Nucleus accumbens (tissue), 56 donors: ENCODE measurements around the gene ZBTB38.

Experiments
- DNase-seq, 56 donors: peaks; one replicate each; lab custom pipeline; 2025; lab: John Stamatoyannopoulos, UW

The ZBTB38 gene

DNA sequence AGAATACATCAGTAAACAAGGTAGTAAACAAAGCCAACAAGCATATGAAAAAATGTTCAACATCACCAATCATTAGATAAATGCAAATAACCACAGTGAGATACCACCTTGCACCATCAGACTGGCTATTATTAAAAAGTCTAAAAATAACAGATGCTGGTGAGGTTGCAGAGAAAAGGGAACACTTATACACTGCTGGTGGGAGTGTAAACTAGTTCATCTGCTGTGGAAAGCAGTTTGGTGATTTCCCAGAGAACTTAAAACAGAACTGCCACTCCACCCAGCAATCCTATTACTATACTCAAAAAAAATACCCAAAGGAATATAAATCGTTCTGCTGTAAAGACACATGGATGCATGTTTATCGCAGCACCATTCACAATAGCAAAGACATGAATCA is 30.3 kb upstream of the ZBTB38 start:
- DNase-seq: no peak

DNA sequence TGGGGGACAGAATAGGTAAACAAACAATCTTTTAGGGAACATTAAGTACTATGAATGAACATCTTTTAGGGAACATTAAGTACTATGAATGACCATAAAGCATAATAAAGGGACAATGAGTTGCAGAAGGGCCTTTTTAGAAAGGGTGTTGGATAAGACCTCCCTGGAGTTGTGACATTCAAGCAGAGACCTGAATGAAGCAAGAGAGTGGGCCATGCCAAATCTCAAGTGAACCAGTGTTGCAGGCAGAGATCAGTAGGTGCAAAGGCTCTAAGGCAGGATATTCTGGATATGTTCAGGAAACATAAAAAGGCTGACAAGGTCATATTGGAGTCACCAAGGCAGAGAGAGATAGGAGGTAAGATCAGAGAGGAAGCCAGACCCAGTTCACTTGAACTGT is 29.4 kb upstream of the ZBTB38 start:
- DNase-seq: no peak

GRCh38 chr3:141341536-141341935 is 26.8 kb upstream of the ZBTB38 start:
- DNase-seq: no peak

GRCh38 chr3:141342386-141342785 is 25.9 kb upstream of the ZBTB38 start:
- DNase-seq: no peak

DNA sequence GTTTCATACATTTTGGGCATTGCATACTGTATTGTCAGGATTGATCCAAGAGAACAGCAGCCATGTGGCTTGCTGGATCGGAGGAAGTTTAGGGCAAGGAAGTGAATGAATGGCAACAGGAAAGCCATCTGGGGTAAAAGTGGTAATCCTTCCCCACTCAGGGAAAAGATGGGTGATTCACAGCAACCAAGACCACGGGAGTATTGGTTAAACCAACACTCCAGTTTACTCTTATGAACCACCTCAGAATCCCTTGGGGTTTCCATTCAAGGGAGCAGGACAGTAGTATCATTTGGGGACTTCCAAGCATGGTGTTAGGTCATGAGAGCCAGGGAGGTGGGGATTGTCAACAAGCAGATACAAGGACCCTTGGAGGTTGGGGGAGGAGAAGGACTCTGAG is 25.2 kb upstream of the ZBTB38 start:
- DNase-seq: no peak

DNA sequence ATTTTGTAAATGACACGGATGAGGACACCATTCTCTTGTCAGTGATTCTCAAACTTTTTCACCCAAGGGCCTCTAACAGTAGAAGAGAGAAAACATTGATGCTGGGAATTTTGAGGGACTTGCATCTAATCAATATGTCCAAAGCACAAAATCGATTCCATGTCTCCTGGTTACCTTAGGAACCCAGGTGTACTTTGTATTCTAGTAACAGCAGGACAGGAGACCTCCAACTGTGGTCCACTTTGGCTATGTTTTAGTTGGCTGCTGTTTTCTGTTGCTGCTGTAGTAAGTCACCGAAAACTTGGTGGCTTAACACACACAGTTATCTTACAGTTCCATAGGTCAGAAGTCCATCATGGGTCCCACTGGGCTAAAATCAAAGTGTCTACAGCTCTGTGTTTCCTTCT is 24.4 kb upstream of the ZBTB38 start:
- no peak for DNase-seq

- DNase-seq: no peak
These were observed 22.8 kb upstream of the ZBTB38 start for GRCh38 chr3:141345528-141345927.

- no peak for DNase-seq
These were observed 22.3 kb upstream of the ZBTB38 start for GRCh38 chr3:141346007-141346406.

DNA sequence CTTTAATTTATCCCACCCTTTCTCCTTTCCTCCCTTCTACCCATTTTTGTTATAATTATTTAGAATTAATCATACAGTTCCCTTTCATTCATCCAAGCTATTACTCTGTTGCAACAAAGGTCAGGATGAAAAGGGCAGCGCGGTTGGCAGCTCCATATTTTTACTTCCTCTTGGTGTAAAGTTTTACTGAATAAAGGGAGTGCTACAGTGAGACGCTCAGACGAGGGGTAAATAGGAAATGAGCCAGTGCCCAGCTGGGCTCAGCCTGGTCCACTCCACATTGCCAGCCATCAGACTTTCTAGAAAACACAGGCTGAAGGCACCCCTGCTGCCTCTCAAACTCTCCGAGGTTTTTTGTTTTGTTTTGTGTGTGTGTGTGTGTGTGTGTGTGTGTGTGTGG is 21.9 kb upstream of the ZBTB38 start:
- DNase-seq: no peak

GRCh38 chr3:141346839-141347238 is 21.5 kb upstream of the ZBTB38 start:
- peak in 3 of 56 donors; percentile 6 to 11 (median 9) for DNase-seq

GRCh38 chr3:141348837-141349236 is 19.5 kb upstream of the ZBTB38 start:
- DNase-seq: no peak

DNA sequence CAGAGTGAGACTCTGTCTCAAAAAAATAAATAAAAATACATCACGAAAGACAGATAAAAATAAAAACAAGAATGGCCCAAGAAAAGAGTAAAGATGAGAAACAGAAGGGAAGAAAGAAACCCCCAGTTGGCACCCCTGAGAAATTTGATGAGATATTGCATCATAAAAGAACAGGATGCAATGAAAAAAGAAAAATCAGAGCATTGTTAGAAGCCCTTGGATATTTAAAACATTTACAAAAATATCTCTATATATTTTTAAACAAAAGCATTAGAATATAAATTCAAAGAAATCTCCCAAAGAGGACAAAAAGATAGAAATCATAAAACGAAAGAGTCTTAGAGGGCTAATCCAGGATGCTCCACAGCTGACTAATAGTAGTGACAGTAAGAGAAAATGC is 18.6 kb upstream of the ZBTB38 start:
- no peak for DNase-seq

GRCh38 chr3:141350666-141351065 is 17.6 kb upstream of the ZBTB38 start:
- DNase-seq: no peak

DNA sequence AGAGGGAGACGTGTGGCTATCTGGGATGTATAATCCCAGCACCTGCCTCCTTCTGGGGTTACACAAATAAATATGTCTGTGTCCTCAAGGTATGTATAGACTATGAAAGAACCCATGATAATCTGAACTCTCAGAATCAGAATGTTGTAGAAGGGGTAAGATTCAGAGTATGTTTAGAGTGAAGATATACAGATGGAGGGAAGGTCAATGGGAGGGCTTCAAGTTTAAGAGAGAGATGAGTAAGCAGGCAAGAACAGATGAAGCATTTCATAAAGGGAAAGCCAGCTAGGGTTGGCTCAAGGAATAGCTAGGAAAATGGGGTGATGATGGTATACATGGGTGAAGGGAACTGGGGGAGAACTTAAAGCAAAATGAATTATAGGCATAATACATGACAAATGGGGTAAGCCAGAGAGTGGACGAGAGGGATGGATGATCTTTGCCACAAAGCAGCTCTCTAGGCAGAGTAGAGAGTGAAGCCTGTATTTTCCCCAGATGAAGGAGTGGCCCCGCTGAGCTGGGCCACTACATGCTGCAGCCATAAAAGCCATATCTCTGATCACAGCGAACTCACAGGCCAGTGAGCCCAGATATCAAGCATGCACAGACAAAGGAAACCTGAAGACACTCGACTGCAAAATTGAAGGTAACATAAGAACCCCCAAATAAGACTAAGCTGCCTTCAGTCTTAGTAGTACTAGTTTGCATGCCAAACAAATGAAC is 15.9 kb upstream of the ZBTB38 start:
- no peak for DNase-seq

- no peak for DNase-seq
These were observed 14.4 kb upstream of the ZBTB38 start for GRCh38 chr3:141353652-141354495.

DNA sequence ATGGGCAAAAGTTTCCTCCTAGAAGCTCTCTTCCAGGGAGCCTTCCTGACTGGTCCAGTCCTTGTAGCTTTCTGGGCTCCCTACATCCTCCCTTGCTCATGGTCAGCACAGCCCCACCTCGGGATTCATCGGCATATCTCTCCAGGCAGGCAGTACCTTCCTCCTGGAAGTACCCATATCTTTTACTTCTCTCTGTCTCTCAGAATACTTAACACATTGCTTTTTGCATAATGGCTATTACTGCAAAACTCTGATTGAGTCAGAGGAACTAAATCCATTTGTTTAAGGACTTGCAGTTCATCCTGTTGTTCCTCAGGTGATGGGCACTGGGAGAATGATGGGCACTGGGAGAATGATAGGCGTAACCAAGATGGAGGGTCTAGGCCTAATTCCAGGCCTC is 13.8 kb upstream of the ZBTB38 start:
- DNase-seq: no peak

DNA sequence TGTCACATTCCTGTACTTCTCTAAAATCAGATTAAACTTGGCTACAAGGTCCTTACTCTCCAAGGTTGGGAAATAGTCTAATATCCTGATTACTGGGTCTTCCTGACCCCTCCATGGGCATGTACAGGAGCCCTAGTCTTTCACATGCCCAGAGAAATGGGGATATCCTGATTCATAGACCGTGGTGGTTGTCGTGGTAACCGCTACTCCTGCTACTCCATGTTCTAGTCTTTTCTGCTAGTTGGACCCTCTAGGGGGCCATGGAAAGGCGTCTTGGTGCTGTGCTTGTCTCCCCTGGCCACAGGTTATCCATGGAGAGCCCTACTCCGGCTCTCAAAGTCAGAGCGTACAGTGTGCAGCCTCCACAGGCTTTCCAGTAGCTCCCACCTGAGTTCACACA is 13.1 kb upstream of the ZBTB38 start:
- DNase-seq: no peak

GRCh38 chr3:141356046-141356445 is 12.3 kb upstream of the ZBTB38 start:
- no peak for DNase-seq

DNA sequence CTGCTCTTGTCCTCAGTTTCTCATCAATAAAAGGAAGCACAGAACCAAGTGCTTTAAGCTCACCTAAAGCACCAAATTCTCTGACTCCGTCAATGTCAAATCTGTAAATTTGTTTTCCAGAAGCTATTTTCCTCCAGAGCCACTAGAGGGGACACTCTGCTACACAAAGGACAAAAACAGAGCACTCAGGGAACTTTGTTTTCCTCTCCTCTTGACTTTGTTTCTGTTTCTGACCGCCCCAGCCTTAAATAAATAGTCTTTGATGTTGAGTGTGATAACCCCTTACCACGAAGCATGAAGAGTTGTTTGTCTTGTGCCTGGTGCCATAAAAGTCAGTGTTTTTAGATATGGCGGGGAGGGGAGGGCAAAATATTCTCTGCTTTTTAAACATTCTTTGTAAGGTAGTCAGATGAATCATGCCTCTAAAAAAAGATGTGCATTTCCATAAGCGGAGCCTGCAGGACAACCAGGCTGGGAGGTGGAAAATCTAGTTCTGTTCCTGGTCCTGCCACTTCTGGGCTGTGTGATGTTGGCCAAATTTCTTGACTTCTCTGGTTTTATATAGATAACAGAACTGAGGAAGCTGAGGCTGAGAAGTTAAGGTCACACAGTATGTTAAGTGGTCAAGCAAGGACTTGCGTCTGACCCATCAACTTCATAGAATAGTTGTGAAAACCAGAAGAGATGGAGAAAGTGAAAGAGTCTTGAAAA is 7.3 kb upstream of the ZBTB38 start:
- peak in 1 of 56 donors; percentile 17 for DNase-seq

DNA sequence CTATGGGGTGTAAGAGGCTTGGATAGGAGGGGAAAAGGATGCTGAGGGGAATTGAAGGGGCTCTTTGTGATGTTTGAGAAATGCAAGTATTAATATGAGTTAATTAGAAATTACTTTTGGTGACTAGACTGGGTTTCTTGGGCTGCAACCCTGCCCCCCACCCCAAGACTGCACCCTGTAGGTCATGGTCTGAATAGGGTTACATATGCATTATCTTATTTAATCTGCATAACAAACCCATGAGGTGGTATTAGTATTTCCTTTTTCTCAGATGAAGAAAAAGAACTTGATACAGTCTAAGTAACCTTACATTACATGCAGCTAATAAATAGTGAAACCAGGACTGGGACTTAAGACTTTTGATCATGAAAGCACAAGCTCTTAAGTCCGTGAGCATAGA is 5.6 kb upstream of the ZBTB38 start:
- DNase-seq: no peak

DNA sequence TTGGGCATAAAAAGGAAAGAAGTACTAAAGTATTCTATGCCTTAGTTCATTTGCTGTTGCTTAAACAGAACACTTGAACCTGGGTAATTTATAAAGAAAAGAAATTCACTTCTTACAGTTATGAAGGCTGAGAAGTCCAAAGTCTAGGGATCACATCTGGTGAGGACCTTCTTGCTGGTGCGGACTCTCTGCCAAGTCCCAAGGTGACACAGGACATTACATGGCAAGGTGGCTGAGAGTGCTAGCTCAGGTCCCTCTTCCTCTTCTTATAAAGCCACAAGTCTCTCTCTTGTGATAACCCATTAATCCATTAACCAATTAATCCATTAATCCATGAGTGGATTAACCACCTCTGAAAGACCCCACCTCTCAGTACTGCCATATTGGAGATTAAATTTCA is 3.1 kb upstream of the ZBTB38 start:
- no peak for DNase-seq
